Stimulated activated CD4-positive, alpha-beta T cell treated with anti-CD3 and anti-CD28 coated beads, Interleukin-12 subunit alpha, Interleukin-12 subunit beta, amount 100 ng/mL, for 24 hours (primary cell): ENCODE data around the gene ASIC2.
"Not testable (repeated sequence)": the region's sequence is repeated elsewhere in the genome, so short reads cannot be mapped to it uniquely, and the experiment has no call there.

Experiments used
- DNase-seq, 2 experiments: peaks; one replicate each; pipeline ENCODE4 v3.0.0-alpha.2; 2020; ENCODE audit warnings: low read depth in 2 of 2

ASIC2 gene

DNA sequence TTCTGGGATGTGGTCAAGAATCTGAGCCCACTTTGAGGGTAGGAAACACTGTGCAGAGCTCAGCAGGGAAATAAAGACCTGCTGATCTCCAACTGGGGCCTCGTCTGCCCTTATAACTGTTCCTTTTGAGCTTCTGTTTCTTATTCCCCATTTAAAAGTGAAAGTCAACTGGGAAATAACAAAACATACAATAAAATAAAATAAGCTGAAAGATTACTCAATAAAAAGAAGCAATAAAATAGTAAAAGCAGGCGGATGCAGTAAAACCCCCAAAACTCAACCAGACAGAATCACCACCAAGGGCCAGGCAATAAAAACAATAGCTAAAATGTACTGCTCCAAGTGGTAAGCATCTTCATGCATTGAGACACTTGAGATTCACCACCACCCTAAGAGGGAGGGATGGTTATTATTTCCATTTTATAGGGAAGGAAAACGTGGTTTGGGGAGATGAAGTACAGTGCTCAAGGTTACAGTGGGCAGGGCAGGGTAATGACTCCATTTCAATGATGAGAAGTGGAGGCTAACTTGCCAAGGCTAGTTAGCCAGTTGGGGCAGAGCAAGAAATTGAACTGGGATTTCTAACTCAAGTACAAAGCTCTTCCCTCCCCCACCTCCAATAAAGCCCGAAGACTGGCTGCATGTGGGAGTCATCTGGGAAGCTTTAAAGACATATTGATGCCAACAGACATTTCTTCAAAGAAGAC is 307.9 kb downstream of the ASIC2 start:
- DNase-seq: no peak

GRCh38 chr17:32981611-32982010 is 311.5 kb downstream of the ASIC2 start:
- DNase-seq: not testable (repeated sequence)

- no peak for DNase-seq
Observed at GRCh38 chr17:32980230-32980629, 312.9 kb downstream of the ASIC2 start.

DNA sequence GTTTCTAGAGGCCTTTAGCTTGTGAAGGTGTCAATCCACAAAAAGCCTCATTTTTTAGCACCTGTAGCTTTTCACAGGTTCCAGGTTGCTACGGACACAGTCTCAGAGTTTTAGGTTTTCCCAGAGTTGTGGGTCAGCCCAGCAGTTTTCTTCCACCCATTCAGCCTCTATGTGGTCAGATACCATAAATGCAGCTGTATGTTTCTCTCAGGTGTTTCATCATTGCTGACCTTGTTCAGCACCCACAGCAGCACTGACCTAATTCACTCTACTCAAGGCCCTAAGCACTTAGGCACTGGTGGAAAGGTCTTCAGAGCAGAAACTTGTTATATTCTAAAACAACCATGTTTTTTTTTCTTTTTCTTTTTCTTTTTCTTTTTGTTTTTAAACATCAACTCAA is 316.5 kb downstream of the ASIC2 start:
- DNase-seq: no peak

DNA sequence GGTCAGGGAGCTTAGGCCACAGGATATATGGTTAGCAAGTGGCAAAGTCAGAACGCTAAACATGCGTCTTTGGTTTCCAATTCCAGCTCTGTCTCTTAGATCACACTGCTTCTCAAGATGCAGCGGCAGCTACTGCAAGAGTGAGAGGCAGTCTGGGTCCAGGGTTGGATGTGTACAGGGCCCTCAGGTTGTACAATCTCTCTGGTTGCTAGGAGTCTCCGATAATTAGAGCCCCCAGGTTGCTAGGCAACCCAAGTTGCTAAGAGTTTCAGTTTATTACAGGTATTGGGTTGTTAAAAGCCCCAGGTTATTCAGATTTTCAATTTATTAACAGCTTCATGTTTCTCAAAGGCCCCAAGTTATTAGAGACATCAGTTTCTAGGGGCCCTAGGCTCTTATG is 317.0 kb downstream of the ASIC2 start:
- no peak for DNase-seq

DNA sequence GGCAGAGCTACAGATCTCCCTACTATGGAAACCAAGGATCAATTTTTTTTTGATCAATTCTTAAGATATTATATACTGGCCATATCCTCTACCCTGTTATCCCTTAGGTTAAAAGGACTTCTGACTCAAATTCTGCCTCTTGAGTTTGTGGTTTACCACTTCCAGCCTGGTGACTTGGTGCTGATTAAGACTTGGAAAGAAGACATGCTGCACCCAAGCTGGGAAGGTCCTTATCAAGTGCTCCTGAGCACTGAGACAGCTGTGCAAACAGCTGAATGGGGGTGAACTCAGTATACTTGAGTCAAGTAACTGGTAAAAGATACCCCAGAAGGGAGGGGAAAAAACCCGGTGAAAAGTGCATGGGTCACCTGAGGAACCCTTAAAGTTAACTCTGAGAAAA is 321.9 kb downstream of the ASIC2 start:
- peak in 1 of 2 experiments; percentile 3 for DNase-seq

DNA sequence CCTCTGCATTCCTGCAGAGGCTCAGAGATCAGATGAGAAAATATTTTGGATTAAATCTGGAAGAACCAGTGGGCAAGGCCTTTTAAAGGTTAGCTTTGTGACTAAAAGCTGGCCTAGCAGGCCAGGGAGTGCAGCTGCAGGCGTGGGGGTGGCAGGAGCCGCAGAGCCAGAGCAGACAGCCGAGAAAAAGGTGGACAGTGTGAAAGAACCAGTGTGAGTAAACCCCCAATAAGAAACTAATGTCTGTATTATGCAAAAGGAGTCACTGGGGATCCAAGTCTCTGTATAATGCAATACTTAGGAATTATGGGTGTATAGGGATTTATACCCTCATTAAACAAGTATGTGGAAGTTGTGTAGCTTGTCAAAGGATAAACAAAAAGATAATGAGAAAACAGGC is 322.8 kb downstream of the ASIC2 start:
- no peak for DNase-seq

DNA sequence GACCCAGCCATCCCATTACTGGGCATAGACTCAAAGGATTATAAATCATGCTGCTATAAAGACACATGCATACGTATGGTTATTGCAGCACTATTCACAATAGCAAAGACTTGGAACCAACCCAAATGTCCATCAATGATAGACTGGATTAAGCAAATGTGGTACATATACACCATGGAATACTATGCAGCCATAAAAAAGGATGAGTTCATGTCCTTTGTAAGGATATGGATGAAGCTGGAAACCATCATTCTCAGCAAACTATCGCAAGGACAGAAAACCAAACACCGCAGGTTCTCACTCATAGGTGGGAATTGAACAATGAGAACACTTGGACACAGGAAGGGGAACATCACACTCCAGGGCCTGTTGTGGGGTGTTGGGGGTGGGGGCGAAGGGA is 323.9 kb downstream of the ASIC2 start:
- not testable (repeated sequence) for DNase-seq

DNA sequence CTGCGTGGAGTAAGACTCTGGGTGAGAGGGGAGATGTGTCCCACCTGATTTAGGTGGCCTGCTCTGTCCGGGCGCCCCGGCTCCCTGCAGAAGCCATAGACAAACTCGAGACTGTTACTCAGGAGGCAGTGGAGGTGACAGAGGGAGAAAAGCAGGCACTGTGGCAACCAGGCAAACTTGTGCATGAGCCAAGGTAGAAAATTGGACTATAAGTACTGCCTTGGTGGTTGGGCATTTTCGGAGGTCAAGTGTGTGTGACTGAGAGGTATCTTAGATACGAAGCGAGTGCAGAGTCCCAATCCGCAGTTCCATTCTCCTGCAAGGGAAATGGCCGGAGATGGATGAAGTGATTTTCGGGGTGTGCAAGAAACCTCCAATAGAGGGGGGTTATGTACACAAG is 328.6 kb downstream of the ASIC2 start:
- no peak for DNase-seq
